HL-60 (cell line): ENCODE results near the gene KCTD7.

Source experiments
- DNase-seq, 2 experiments: peaks; one replicate each; pipeline ENCODE4 v3.0.0-alpha.2; 2010 to 2020; ENCODE audit warnings: low read depth in 1 of 2, low spot score in 1 of 2
- H3K27ac ChIP-seq: fragments of 250-450 bp; sonication (Bioruptor Pico); replicated peaks from 2 replicates; pipeline ENCODE4 v1.5.1; 2020; ENCODE audit warnings: mild to moderate bottlenecking, moderate library complexity
- H3K27me3 ChIP-seq: fragments of 250-450 bp; sonication (Bioruptor Pico); 2 replicates; pipeline ENCODE4 v1.5.1; 2021; ENCODE audit warnings: mild to moderate bottlenecking, moderate library complexity; ENCODE audit not compliant: insufficient read depth, poor library complexity, severe bottlenecking
- H3K4me3 ChIP-seq: replicated peaks from 2 replicates; pipeline ENCODE4 v1.5.1; 2011; ENCODE audit warnings: mild to moderate bottlenecking, control low read depth, low read length; ENCODE audit not compliant: insufficient read depth
- GABPA ChIP-seq: IDR thresholded peaks from 2 replicates; pipeline ENCODE4 v1.6.1; 2012; ENCODE audit warnings: low read depth
- POLR2AphosphoS5 ChIP-seq: IDR thresholded peaks from 2 replicates; pipeline ENCODE4 v1.6.1; 2012; ENCODE audit warnings: low read depth
- SPI1 ChIP-seq: IDR thresholded peaks from 2 replicates; pipeline ENCODE4 v1.6.1; 2012; ENCODE audit warnings: low read depth, mild to moderate bottlenecking, borderline replicate concordance
- TF ChIP-seq, protein P1 (sequence below): IDR thresholded peaks from 2 replicates; pipeline ENCODE4 v1.6.1; 2012; ENCODE audit warnings: low read depth; ENCODE audit not compliant: insufficient replicate concordance
- TF ChIP-seq, protein P2 (sequence below): IDR thresholded peaks from one replicate; pipeline ENCODE4 v1.5.1; 2011; ENCODE audit warnings: low read length, control low read depth, inconsistent platforms; ENCODE audit not compliant: insufficient read depth

KCTD7 gene

DNA sequence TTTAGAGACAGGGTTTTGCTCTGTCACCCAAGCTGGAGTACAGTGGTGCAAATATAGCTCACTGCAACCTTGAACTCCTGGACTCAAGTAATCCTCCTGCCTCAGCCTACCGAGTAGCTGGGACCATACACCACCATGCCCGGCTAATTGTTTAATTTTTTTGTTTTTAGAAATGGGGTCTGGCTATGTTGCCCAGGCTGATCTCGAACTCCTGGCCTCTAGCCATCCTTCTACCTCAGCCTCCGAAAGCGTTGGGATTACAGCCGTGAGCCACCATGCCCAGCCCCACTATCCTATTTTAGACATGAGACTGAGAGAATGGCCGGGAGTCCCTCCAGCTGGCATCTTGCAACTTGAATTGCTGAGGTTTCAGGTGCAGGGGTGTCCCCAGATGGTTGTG is 39.4 kb downstream of the KCTD7 start:
- Histone ChIP-seq H3K27ac (no peak overlapping the region), H3K4me3 (no peak overlapping the region), H3K27me3 (no peaks in the 10 kb centered on the region)
- TF ChIP-seq, protein P1, sequence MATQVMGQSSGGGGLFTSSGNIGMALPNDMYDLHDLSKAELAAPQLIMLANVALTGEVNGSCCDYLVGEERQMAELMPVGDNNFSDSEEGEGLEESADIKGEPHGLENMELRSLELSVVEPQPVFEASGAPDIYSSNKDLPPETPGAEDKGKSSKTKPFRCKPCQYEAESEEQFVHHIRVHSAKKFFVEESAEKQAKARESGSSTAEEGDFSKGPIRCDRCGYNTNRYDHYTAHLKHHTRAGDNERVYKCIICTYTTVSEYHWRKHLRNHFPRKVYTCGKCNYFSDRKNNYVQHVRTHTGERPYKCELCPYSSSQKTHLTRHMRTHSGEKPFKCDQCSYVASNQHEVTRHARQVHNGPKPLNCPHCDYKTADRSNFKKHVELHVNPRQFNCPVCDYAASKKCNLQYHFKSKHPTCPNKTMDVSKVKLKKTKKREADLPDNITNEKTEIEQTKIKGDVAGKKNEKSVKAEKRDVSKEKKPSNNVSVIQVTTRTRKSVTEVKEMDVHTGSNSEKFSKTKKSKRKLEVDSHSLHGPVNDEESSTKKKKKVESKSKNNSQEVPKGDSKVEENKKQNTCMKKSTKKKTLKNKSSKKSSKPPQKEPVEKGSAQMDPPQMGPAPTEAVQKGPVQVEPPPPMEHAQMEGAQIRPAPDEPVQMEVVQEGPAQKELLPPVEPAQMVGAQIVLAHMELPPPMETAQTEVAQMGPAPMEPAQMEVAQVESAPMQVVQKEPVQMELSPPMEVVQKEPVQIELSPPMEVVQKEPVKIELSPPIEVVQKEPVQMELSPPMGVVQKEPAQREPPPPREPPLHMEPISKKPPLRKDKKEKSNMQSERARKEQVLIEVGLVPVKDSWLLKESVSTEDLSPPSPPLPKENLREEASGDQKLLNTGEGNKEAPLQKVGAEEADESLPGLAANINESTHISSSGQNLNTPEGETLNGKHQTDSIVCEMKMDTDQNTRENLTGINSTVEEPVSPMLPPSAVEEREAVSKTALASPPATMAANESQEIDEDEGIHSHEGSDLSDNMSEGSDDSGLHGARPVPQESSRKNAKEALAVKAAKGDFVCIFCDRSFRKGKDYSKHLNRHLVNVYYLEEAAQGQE = no peak
- TF ChIP-seq, protein P2, sequence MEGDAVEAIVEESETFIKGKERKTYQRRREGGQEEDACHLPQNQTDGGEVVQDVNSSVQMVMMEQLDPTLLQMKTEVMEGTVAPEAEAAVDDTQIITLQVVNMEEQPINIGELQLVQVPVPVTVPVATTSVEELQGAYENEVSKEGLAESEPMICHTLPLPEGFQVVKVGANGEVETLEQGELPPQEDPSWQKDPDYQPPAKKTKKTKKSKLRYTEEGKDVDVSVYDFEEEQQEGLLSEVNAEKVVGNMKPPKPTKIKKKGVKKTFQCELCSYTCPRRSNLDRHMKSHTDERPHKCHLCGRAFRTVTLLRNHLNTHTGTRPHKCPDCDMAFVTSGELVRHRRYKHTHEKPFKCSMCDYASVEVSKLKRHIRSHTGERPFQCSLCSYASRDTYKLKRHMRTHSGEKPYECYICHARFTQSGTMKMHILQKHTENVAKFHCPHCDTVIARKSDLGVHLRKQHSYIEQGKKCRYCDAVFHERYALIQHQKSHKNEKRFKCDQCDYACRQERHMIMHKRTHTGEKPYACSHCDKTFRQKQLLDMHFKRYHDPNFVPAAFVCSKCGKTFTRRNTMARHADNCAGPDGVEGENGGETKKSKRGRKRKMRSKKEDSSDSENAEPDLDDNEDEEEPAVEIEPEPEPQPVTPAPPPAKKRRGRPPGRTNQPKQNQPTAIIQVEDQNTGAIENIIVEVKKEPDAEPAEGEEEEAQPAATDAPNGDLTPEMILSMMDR = no peak
- TF ChIP-seq GABPA (no peak), POLR2AphosphoS5 (no peak), SPI1 (no peak)
- no peak for DNase-seq

DNA sequence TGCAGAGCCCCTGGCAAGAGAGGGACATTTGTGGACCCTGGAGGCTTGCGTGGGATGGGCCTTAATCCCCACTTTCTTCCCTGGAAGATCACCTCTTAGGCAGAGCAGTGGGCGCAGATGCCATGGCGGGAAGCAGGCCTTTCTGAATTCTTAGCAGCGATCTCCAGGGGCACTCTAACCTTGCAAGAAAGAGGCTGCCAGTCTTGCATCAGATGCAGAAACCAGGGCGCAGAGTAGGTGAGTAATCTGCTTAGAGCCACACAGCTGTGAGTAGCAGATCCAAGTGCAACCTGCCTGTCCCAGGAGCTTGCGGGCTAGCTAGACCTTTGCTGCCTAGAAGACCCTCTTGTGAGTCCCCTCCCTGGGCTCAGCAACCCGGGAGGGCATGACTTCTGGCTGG is 40.0 kb downstream of the KCTD7 start:
- H3K27ac ChIP-seq = no peak overlapping the region
- H3K27me3 ChIP-seq = no peaks in the 10 kb centered on the region
- TF ChIP-seq POLR2AphosphoS5 = no peak
- no peak for TF ChIP-seq GABPA
- TF ChIP-seq SPI1 = no peak
- TF ChIP-seq, protein P2 = no peak
- TF ChIP-seq, protein P1 = no peak
- DNase-seq = no peak
- H3K4me3 ChIP-seq = no peak overlapping the region

DNA sequence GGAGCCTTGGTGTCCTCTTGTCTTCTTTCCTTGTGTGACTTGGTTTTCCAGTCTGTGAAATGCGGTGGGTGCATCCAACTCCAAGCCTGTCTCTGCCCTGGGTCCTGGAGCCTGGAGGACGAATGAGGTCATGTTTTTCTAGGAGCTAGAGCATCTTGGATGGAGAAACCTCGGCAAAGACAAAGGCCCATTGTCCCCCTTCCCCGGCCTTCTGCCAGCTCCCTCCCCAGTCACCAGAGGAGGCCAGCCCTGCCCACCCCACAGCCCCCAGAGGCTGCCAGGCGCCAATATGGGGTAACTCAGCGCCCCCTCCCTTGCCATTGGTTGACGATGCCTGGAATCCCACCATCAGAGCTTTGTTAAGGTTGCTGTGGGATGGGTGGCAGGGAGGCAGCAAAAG is 40.4 kb downstream of the KCTD7 start:
- Histone ChIP-seq H3K27me3 (no peaks in the 10 kb centered on the region), H3K4me3 (no peak overlapping the region), H3K27ac (no peak overlapping the region)
- DNase-seq = no peak
- no peak for TF ChIP-seq POLR2AphosphoS5
- no peak for TF ChIP-seq GABPA
- TF ChIP-seq, protein P2 = no peak
- TF ChIP-seq SPI1 = no peak
- TF ChIP-seq, protein P1 = no peak
